ENCODE measurements around the gene CYBB. TPM values are rescaled to one million over a fixed set of nuclear protein-coding genes. Genes with fewer than 3 reads are reported as not detected.
A peak's percentile ranks its signal among the peaks of the same experiment; 100 is the strongest.

Gene CYBB
- total RNA-seq, 1 experiment from 2014 or later, result 0.40 TPM

GRCh38 chrX:37840931-37841330 is 61.1 kb downstream of the CYBB start:
- BruUV-seq (replicated peaks), result no TSS peak
- CTCF ChIA-PET, result no interaction called here

GRCh38 chrX:37844622-37845021 is 64.8 kb downstream of the CYBB start:
- no peak overlapping the region for H3K27ac ChIP-seq (ENCODE audit: low read length)
- ChIA-PET CTCF (no interaction called here), POLR2A (ENCODE audit: unreplicated experiment) (no interaction called here)
- H3K9me3 ChIP-seq (ENCODE audit: low read length), result no peaks in the 10 kb centered on the region
- no peak for DNase-seq
- H3K4me1 ChIP-seq (ENCODE audit: insufficient read depth, low read length), result peaks cover 31% of the 10 kb centered on the region
- H3K9me2 ChIP-seq (replicated peaks; ENCODE audit: low read length), result no peaks in the 10 kb centered on the region
- H3K4me2 ChIP-seq (ENCODE audit: low read length), result peak overlapping the region; percentile 21; the same call in 1 of the 2 replicates
- no peak overlapping the region for H3K4me3 ChIP-seq (ENCODE audit: low read length)
- TF ChIP-seq CTCF (conservative IDR thresholded peaks at IDR 0.05; ENCODE audit: low read depth, low read length), result no peak
- no peak for TF ChIP-seq EZH2 (IDR thresholded peaks at IDR 0.05; ENCODE audit: low read length, unreplicated experiment)
- TF ChIP-seq EZH2phosphoT487 (IDR thresholded peaks at IDR 0.05; ENCODE audit: borderline replicate concordance, low read length), result no peak
- intact Hi-C loops (cut with micrococcal nuclease), result no loop called here
- H3K27me3 ChIP-seq (ENCODE audit: low read length), result no peaks in the 10 kb centered on the region
- H4K20me1 ChIP-seq (ENCODE audit: low read length), result no peaks in the 10 kb centered on the region
- H3K79me2 ChIP-seq (ENCODE audit: low read length), result peaks cover 15% of the 10 kb centered on the region
- no peak for ATAC-seq
- no peak overlapping the region for H2AFZ ChIP-seq (ENCODE audit: low read length)
- peaks cover 6% of the 10 kb centered on the region; the same call in 1 of the 2 replicates for H3K36me3 ChIP-seq (ENCODE audit: low read depth, low read length)
- no peaks in the 10 kb centered on the region for H3F3A ChIP-seq (ENCODE audit: low read length, unreplicated experiment)
- H3K9ac ChIP-seq (ENCODE audit: low read length), result no peak overlapping the region
- BruUV-seq (replicated peaks), result no TSS peak

More at GRCh38 chrX:37840931-37841330, 61.1 kb downstream of the CYBB start:
- intact Hi-C loops (cut with micrococcal nuclease), result no loop called here
- Histone ChIP-seq H3K79me2 (ENCODE audit: low read length) (peaks cover 8% of the 10 kb centered on the region), H3K27me3 (ENCODE audit: low read length) (no peaks in the 10 kb centered on the region), H3K4me1 (ENCODE audit: insufficient read depth, low read length) (peaks cover 19% of the 10 kb centered on the region), H3K36me3 (ENCODE audit: low read depth, low read length) (peaks cover 6% of the 10 kb centered on the region; the same call in 1 of the 2 replicates), H3K4me2 (ENCODE audit: low read length) (no peak overlapping the region), H3K9ac (ENCODE audit: low read length) (no peak overlapping the region), H3K9me2 (replicated peaks; ENCODE audit: low read length) (no peaks in the 10 kb centered on the region), H3K4me3 (ENCODE audit: low read length) (no peak overlapping the region), H3F3A (ENCODE audit: low read length, unreplicated experiment) (no peaks in the 10 kb centered on the region), H3K27ac (ENCODE audit: low read length) (no peak overlapping the region), H4K20me1 (ENCODE audit: low read length) (no peaks in the 10 kb centered on the region), H3K9me3 (ENCODE audit: low read length) (no peaks in the 10 kb centered on the region), H2AFZ (ENCODE audit: low read length) (no peak overlapping the region)
- no peak for TF ChIP-seq EZH2phosphoT487 (IDR thresholded peaks at IDR 0.05; ENCODE audit: borderline replicate concordance, low read length)
- no peak for TF ChIP-seq EZH2 (IDR thresholded peaks at IDR 0.05; ENCODE audit: low read length, unreplicated experiment)
- TF ChIP-seq CTCF (conservative IDR thresholded peaks at IDR 0.05; ENCODE audit: low read depth, low read length), result no peak
- no peak for ATAC-seq
- no peak for DNase-seq
- POLR2A ChIA-PET (ENCODE audit: unreplicated experiment), result no interaction called here

GRCh38 chrX:37846141-37846540 is 66.3 kb downstream of the CYBB start:
- CTCF ChIA-PET, result no interaction called here
- BruUV-seq (replicated peaks), result no TSS peak
- Histone ChIP-seq H3K9me2 (replicated peaks; ENCODE audit: low read length) (no peaks in the 10 kb centered on the region), H3K4me3 (ENCODE audit: low read length) (peak overlapping the region; percentile 84), H3F3A (ENCODE audit: low read length, unreplicated experiment) (no peaks in the 10 kb centered on the region), H3K4me2 (ENCODE audit: low read length) (peak overlapping the region; percentile 84), H3K4me1 (ENCODE audit: insufficient read depth, low read length) (peaks cover 31% of the 10 kb centered on the region), H3K79me2 (ENCODE audit: low read length) (peaks cover 15% of the 10 kb centered on the region), H3K27ac (ENCODE audit: low read length) (peak overlapping the region; percentile 83), H3K36me3 (ENCODE audit: low read depth, low read length) (peaks cover under 1% of the 10 kb centered on the region; the same call in 1 of the 2 replicates), H3K27me3 (ENCODE audit: low read length) (no peaks in the 10 kb centered on the region), H2AFZ (ENCODE audit: low read length) (no peak overlapping the region), H3K9me3 (ENCODE audit: low read length) (no peaks in the 10 kb centered on the region), H4K20me1 (ENCODE audit: low read length) (no peaks in the 10 kb centered on the region), H3K9ac (ENCODE audit: low read length) (peak overlapping the region; percentile 97)
- POLR2A ChIA-PET (ENCODE audit: unreplicated experiment), result interaction anchor here (0.6 kb wide), 1 partner anchor 126 kb away, joined by 7 read pairs; no protein-coding TSS in a partner anchor
- peak; percentile 43 for ATAC-seq
- intact Hi-C loops (cut with micrococcal nuclease), result loop anchor here (2.0 kb wide), 1 partner anchor 27 kb away; no protein-coding TSS in a partner anchor
- peak; percentile 64 for DNase-seq
- TF ChIP-seq CTCF (conservative IDR thresholded peaks at IDR 0.05; ENCODE audit: low read depth, low read length), result no peak
- no peak for TF ChIP-seq EZH2 (IDR thresholded peaks at IDR 0.05; ENCODE audit: low read length, unreplicated experiment)
- TF ChIP-seq EZH2phosphoT487 (IDR thresholded peaks at IDR 0.05; ENCODE audit: borderline replicate concordance, low read length), result no peak

Measured in PC-3 (cell line).